ENCODE measurements around the gene SBSN.
"Not testable (repeated sequence)": the region's sequence is repeated elsewhere in the genome, so short reads cannot be mapped to it uniquely, and the experiment has no call there.

The SBSN gene

GRCh38 chr19:35502751-35503150 is 25.4 kb downstream of the SBSN start:
- DNase-seq, result no peak

- DNase-seq, result no peak
Observed at GRCh38 chr19:35501684-35502083, 26.4 kb downstream of the SBSN start.

GRCh38 chr19:35500611-35501010 is 27.5 kb downstream of the SBSN start:
- no peak for DNase-seq

GRCh38 chr19:35498984-35499527 is 29.1 kb downstream of the SBSN start:
- DNase-seq, result no peak

- no peak for DNase-seq
Observed at GRCh38 chr19:35498220-35498619, 29.9 kb downstream of the SBSN start.

GRCh38 chr19:35497406-35497805 is 30.7 kb downstream of the SBSN start:
- DNase-seq, result no peak

- DNase-seq, result peak; percentile 45
Observed at GRCh38 chr19:35495107-35496064, 32.7 kb downstream of the SBSN start.

GRCh38 chr19:35493971-35494370 is 34.1 kb downstream of the SBSN start:
- DNase-seq, result no peak

GRCh38 chr19:35491836-35492360 is 36.2 kb downstream of the SBSN start:
- DNase-seq, result no peak

GRCh38 chr19:35490364-35490763 is 37.7 kb downstream of the SBSN start, which contains the start of gene KRTDAP:
Gene KRTDAP, minus strand, starts transcription at chr19:35490464. Its CDS starts 22 bp downstream, at chr19:35490442.
- no peak for DNase-seq

- no peak for DNase-seq
Observed at GRCh38 chr19:35488677-35489076, 39.4 kb downstream of the SBSN start.

- DNase-seq, result no peak
Observed at GRCh38 chr19:35487656-35488182, 40.4 kb downstream of the SBSN start.

- DNase-seq, result no peak
Observed at GRCh38 chr19:35486268-35486708, 41.8 kb downstream of the SBSN start.

- DNase-seq, result no peak
Observed at GRCh38 chr19:35484252-35485036, 43.7 kb downstream of the SBSN start.

- DNase-seq, result no peak
Observed at GRCh38 chr19:35483089-35483488, 45.0 kb downstream of the SBSN start.

- DNase-seq, result no peak
Observed at GRCh38 chr19:35478794-35479677, 49.1 kb downstream of the SBSN start.

GRCh38 chr19:35476149-35476548 is 52.0 kb downstream of the SBSN start:
- no peak for DNase-seq

- not testable (repeated sequence) for DNase-seq
Observed at GRCh38 chr19:35474594-35474993, 53.5 kb downstream of the SBSN start.

GRCh38 chr19:35474104-35474503 is 54.0 kb downstream of the SBSN start:
- no peak for DNase-seq
